Stimulated activated CD4-positive, alpha-beta T cell treated with anti-CD3 and anti-CD28 coated beads, Interleukin-4, amount 100 ng/mL, for 48 hours (primary cell): ENCODE data around the gene PTF1A.

Source experiments
- DNase-seq, 2 donors: peaks; one replicate each; pipeline ENCODE4 v3.0.0-alpha.2; 2020; ENCODE audit warnings: low read depth in 2 of 2

PTF1A gene

DNA sequence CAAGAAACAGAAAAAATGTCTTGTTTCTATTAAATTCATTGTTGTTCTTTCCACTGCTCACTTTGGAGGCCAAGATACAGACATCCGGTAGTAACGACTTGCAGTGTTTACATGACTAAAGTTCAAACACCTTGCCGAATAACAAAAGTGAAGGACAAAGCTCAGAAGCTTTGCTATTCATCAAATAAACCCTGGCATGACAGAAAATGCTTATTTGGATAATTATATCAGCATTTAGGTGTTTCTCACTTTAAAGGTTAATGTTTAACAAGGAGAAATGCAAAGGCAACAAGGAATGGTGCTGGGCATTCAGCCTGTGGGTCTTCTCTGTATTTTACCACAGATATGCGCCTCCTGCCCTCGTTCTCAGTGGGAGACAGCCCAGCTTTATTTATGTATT is 5.4 kb upstream of the PTF1A start:
- no peak for DNase-seq

DNA sequence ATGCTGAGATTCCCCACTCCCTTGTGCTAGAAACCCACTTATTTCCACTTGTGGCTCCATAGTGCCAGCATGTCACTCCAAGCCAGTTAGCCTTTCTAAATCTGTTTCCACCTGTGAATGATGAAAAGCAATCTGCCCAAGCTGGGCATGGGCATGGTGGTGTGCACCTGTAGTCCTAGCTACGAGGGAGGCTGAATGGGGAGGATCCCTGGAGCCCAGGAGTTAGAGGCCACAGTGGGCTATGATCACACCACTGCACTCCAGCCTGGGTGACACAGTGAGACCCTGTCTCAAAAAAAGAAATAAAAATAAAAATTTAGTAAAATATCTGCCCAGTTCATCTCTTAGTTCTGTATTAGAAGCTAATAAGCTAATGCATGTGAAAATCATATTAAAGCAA is 5.0 kb upstream of the PTF1A start:
- DNase-seq: no peak

DNA sequence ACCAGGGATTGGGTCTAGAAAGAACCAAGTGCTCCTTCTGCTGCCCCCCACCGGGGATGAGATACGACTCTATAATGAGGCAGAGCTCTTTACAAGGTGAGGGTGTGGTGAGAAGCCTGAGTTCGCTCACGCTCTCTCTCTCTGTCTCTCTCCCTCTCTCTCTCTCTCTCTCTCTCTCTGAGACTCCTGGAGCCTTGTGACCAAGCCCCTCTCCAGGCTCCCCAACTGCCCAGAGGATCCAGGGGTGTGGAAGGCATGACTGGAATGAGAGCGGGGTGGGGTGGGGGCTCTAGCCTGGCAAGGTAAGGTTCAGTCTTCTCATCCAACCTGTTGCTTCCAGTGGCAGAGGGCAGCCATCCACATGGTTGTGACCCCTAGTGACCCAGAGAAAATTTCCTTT is 3.1 kb upstream of the PTF1A start:
- no peak for DNase-seq

DNA sequence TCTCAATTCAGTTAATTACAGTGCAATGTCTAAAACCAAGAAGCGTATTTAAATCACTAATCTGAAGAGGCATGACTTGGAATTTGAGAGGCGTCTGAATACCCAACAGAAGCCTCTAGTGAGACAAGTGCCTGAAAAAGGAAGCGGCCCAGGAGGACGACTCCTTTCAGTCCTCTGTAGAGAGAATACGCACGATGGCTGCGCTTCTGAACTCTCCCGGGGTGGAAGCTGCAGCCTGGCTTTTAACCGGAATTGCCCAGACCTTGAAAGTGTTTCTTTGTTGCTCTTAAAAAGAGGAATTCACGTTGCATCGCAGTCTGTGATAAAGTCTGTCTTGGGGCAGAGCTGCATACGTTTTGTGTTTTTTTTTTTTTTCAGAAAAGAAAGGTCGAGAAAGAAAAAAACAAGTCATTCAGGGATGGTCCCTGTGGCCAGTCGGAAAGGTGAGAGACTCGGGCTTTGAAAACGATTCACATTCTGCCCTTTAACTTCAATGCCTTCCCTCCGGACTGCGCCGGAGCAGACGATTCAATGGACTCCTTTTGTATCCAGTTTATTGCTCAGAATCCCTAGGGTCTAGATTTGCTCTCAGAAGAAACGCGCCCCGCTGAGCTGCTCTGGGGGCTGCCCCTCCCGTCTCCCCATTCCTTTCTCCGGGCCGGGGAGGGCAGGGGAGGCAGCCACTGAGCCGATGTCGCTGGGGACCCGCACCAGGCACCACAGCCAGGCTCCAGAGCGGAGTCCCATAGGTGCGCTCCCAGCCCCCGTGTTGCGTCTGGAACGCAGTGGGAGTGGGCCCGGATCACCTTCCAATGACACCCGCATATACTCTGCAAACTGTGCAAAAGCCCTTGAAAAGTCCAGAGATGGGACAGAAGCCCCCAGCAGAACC is 994 bp upstream of the PTF1A start:
- no peak for DNase-seq

DNA sequence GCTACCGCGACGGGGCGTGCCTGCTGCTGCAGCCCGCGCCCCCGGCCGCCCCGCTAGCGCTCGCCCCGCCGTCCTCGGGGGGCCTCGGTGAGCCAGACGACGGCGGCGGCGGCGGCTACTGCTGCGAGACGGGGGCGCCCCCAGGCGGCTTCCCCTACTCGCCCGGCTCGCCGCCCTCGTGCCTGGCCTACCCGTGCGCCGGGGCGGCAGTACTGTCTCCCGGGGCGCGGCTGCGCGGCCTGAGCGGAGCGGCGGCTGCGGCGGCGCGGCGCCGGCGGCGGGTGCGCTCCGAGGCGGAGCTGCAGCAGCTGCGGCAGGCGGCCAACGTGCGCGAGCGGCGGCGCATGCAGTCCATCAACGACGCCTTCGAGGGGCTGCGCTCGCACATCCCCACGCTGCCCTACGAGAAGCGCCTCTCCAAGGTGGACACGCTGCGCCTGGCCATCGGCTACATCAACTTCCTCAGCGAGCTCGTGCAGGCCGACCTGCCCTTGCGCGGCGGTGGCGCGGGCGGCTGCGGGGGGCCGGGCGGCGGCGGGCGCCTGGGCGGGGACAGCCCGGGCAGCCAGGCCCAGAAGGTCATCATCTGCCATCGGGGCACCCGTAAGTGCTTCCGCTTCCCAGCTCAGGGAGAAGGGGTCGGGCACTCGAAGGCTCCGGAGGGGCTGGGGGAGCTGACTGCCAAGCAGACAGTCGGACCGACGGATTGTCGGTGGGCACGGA is 761 bp downstream of the PTF1A start:
- no peak for DNase-seq

DNA sequence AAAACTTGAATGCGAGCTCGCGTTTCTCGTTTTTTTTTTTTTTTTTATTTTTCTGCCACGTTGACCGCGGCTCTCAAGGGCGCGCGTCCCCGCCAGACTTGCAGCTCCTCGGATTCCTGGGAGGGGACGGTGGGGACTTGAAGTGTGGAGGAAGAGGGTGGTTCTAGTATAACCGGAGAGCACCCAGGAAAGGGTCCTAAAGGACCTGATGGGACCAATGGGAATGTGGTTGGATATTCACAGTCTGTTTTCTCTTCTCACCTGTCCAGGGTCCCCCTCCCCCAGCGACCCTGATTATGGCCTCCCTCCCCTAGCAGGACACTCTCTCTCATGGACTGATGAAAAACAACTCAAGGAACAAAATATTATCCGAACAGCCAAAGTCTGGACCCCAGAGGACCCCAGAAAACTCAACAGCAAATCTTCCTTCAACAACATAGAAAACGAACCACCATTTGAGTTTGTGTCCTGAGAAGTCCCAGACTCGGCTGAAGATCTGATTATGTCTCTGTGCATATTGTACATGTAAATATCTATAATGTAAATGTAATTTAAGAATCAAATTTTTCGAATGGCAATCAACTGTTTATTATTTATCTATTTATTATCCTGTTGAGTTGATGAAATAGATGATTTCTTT is 1.4 kb downstream of the PTF1A start:
- DNase-seq: no peak

DNA sequence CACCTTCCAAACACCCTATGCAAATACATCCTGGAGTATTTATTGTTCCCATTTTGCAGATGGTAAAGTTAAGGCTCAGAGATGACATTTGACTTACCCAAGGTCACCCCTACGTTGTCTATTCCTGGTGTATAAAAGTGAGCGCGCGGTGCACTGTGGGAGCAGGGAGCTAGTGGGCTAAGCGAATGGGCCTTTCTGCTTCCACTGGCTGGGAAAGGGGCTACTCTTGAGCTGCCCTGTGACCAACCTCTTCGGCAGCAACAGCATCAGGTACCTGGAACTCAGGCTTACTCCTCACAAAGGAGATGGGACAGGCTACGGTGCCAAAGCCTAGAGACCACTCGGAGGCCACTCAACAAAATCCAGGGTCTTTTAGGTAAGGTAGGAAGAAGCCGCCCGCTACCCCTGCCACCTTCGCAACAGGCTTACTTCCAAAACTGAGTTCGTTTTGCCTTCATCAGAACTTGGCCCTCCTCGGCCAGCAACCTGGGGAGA is 2.4 kb downstream of the PTF1A start:
- DNase-seq: no peak

DNA sequence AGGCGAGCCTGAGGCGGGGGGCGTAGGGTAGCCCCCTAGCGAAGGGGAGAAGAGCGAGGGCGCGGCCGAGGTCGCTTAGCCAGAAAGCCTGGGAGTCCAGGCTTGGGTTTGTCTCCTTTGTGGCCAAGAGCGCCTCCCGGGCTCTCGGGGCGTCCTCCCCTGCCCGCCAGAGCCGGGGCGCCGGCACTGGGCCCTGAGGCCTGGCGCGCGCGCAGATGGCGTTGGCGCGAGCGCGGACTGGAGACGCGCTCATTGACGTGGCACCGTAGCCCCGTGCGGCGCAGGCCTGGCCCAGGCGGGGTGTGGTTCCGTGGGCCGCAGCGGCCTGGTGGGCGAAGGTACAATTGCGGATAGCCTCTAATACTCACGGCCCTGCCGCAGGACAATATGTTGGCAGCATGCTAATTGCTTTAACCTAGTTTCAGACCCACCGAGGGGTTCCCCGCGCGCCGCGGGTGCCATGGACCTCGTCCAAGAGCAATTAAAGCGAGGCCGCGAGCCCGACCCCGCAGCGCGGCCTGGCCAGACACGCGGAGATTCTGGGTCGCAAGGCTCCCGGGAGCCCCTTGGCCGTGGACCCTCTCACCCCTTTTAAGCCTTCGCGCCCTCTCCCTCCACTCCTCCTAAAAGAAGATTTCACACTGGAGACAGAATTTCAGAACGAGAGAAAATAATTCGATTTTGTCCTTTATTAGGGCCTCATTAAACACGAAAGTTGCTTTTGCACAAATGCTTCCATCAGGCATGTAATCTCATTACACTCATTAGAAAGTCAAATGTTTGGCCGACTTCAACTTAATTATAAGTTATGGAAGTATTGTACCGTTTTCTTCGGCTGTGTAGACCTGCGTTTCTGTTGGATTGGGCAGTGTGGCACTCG is 3.1 kb downstream of the PTF1A start:
- DNase-seq: no peak

DNA sequence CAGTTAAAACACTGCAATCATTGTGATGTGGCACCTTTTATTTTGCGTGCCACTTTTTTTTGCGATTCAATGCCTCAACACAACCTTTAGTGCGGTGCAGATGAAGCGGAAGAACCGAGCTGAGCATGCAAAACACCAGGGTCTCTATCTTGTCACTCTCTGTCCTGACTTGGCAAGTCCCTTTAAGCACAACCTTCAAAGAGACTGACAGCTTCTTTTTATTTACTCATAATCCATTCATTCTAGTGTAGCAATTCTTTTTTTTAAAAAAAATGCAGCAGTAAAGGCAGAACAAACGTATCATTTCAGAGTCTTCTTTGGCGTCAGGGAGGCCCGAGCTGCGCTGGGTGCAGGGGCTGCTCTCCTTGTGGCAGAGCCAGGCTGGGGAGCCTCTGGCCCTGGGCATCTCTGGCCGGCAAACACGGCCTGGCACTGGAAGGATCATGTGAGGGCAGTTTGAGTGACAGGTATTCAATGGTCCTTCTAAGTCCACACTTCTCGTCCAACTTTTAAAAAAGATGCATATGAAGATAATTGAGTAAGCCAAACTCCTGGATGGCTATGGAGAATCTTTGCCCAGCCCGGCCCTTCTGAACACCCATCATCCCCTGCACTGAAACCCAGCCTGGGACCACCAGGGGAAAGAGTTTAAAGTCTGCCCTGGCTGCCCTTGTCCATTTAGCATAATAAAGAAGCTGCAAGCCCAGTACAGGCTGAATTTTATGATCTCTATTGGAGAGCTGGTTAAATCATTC is 3.9 kb downstream of the PTF1A start:
- DNase-seq: no peak

DNA sequence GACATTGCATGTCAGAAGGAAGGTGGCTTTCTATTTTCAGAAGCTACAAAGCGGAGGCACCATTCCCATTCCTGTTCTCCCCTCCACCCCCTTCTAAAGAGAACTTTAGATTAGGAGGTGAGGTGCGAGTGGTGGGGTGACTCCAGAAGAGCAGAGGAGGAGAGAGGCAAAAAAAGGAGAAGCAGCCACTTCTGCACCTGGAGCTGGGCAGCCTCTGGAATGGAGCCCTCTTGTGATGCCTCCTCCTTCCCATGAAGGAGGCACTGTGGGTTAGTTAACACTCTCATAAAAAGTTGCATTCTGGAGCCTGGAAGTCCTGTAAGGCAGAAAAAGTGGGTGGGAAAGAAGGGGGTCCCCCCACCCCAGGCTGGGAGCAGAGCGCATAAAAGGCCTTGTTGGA is 4.8 kb downstream of the PTF1A start:
- no peak for DNase-seq

DNA sequence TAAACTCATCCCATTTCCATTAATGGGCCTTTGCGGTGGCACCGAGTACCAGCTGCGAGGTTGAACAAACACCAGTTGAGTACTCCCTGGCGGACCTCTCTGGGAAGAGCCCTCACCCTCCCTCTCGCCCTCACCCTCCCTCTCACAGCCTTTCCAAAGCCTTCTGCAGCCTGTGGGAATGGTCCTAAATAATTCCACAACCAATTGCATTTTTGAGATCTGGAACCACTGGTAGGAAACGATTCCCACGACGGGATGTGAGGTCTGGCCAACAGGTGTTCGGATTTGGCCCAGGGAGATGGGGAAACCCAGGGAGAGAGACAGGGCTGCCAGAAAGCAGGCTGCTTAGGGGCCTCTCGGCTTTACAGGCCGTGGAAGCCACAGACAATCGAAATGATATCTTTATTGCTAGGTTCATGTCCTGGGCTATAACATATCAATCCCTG is 5.3 kb downstream of the PTF1A start:
- no peak for DNase-seq

DNA sequence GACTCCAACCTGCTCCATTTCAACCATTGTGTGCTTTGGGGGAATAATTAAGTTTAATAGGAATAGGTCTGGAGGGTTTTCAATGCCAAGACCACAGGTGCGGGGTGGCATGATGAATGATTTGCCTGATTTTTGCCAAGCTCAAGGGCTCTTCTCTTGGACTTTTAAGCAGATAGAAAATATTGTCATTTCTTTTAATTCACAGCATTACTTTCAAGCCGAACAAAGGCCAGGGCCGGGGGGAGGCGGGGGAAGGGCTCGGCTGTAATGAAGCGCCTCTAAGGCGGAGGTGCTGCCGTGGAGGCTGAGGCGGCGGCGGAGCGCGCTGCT is 6.5 kb downstream of the PTF1A start:
- DNase-seq: no peak

DNA sequence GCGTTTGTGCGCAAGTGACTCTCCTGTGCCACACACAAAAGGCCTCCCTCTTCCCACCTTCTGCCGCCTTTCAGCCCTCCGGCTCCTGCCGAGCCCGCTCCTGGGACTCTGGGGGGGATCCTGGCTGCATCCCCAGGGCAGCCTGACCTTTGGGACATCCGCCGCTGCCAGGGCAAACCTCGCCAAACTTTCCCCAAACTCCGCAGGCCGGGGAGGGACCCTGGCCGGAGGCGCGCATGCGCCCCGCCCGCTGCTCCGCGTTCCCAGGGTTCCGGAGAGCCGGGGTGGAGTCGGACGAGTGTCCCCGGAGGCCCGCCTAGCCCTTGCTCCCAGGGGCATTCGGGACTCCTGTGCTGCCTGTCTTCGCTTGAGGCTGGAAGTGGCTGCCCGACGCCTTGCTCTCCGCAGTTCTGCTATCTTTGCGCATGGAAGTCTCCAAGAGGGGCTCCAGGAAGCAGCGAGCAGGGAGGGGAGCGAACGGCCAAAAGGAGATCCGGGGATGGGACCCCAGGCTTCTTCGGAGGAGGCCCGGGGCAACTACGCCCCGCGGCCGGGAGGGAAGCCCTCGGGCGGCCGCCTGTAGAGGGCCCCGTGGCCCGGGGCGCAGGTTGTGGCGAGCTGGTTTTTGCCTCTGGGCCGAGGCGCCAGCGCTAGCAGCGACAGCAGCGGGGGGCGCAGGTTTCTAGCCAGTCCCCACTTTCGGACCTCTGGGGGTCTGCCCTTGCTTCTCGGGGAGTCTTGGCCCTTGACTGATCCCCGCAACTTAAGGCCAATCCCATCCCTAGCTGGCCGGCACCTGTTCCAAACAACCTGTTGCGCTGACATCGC is 7.0 kb downstream of the PTF1A start:
- DNase-seq: no peak

DNA sequence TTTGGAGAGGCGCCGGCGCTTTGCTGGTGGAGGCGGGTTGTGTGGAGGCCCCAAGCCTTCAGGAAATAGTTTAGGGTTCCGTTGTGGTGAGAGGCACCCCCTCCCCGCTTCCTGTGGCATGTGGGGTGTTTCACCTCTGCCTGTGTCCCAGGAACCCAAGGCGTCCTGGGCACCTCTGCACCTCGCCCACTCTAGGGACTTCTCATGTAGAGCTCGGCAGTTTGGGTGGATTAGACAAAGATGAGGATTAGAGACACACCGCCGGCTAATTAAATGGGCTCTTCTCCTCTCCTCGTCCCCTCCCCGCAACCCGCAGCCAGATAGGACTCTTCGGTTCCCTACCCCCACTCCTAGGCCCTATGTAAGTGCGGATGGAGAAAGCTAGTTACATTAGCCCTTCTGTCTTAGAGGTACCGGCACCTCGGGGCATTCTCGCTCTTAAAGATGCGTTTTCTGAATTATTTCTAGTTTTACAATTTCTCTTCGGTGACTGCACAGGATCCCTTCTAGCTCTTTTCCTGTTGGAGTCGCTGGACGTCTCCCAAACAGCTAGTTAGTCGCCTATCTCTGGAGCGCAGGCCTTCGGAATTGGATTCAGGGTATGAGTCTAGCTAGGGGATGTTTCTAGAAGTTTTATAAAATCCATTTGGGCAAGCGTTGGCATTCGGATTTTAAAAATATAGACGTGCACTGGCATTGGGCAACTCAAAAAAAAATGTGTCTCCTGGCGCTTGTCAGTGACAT is 7.8 kb downstream of the PTF1A start:
- no peak for DNase-seq

DNA sequence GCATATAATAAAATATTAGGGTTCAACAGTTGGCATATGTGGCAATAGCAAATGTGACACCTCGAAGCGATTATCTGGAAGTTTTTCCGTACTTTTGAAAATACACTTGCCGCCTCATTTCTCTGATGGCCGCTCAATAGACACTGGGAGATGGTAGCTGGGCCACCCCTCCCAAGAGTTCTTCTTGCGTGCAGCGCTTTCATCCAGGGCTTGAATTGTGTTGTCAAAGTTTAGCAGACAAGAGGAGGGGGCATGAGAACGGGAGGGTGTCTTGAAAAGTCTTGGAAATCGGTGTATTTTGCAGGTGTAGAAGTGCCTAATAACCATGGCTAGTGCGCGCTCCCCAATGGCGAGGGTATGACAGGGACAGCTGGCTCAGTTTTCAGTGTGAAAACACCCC is 8.5 kb downstream of the PTF1A start:
- no peak for DNase-seq

DNA sequence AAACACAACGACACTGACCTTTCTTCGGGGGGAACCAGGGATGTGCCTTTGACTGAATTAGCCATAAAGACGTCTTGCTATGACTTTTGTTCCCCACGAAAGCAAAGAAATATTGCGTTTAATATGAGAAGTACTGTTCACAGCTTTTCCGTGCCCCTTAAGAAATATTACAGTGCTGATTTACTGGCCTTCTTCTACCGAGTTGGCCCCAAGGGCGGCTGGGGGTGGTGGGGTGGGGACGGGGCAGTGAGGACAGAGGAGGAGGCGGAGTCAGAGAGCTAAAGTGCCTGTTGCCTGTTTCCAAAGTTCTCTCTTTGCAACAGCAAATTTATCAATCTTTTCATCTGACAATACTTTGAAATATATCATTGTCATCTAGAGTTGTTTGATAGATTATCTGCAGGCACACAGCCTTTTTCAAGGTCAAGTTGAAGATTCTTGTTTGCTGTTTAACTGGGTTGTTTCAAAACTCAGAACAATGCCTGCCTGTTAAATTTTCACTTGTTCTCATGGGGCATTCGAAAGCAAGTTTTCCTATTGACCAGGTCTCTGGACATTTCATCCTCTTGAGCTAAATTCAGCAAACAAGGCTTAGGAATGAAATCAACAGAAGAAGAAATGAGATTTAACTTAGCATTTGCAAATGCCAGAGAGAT is 9.0 kb downstream of the PTF1A start:
- no peak for DNase-seq

DNA sequence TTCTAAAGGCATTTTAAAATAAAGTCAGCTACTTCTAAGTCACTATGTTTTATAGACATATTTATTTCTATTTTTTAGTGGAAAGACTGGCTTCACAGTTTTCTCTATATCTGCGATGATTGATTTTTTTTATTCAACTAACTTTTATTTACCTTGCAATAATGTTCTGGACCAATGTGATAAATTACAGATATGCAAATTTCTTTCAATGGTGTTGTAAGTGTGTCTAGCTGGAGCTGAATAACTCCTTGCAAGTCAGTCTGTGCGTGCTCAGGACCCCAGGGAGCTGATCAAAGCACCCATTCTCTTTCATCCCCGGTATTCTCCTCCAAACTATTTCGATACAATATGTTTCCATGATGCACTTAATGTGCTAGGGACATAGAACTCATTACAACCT is 9.7 kb downstream of the PTF1A start:
- no peak for DNase-seq

DNA sequence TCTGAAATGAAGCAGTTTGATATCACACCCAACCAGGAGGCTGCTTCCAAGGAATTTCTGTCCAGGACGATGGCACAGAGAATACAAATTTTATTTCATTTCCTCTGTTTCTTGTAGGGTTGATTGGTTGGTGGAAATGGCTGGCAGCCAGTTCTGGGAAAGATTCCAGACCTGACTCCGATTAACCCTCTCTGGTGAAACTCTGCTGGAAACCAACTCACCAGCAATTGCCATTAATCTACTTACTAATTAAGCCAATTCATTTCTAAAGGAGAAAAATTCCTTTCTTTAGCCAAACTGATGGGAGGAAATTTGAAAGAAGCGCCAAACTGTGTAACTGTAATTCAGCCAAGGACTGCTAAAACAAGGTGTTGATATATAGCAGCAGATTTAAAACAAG is 10.7 kb downstream of the PTF1A start:
- DNase-seq: no peak
